Mesenchymal stem cell (in vitro differentiated cells and primary cell): ENCODE data around the gene CARD16.
A peak's percentile ranks its signal among the peaks of the same experiment; 100 is the strongest.

Experiments used
- DNase-seq: peaks from one replicate; pipeline ENCODE4 v3.0.0-alpha.2; 2013
- H2AFZ ChIP-seq: one replicate; pipeline ENCODE4 v1.6.1; 2013; ENCODE audit warnings: low read depth, mild to moderate bottlenecking, control low read depth, inconsistent platforms, low read length, moderate library complexity
- H2AK5ac ChIP-seq: 2 replicates; pipeline ENCODE4 v1.6.1; 2013; ENCODE audit warnings: low read length, moderate library complexity, mild to moderate bottlenecking, inconsistent platforms; ENCODE audit not compliant: severe bottlenecking
- H2BK120ac ChIP-seq: one replicate; pipeline ENCODE4 v1.6.1; 2013; ENCODE audit warnings: low read depth, mild to moderate bottlenecking, inconsistent platforms, low read length, moderate library complexity
- H2BK12ac ChIP-seq, 2 experiments: one replicate each; pipeline ENCODE4 v1.6.1; 2013; ENCODE audit warnings: inconsistent platforms in 2 of 2, low read length in 2 of 2, mild to moderate bottlenecking in 2 of 2, moderate library complexity in 2 of 2, control low read depth in 1 of 2
- H2BK15ac ChIP-seq: one replicate; pipeline ENCODE4 v1.6.1; 2013; ENCODE audit warnings: mild to moderate bottlenecking, low read depth, inconsistent platforms; ENCODE audit not compliant: poor library complexity, severe bottlenecking
- H2BK5ac ChIP-seq: 2 replicates; pipeline ENCODE4 v1.6.1; 2013; ENCODE audit warnings: low read depth, mild to moderate bottlenecking, low read length, control low read depth, inconsistent platforms; ENCODE audit not compliant: poor library complexity, severe bottlenecking
- H3K14ac ChIP-seq, 2 experiments: one replicate each; pipeline ENCODE4 v1.6.1; 2013; ENCODE audit warnings: inconsistent platforms in 2 of 2, low read length in 2 of 2, control low read depth in 1 of 2, mild to moderate bottlenecking in 1 of 2, moderate library complexity in 1 of 2
- H3K18ac ChIP-seq, 2 experiments: one replicate each; pipeline ENCODE4 v1.6.1; 2013; ENCODE audit warnings: inconsistent platforms in 2 of 2, low read length in 2 of 2, control low read depth in 1 of 2, low read depth in 1 of 2, mild to moderate bottlenecking in 1 of 2
- H3K23ac ChIP-seq, 2 experiments: one replicate each; pipeline ENCODE4 v1.6.1; 2013; ENCODE audit warnings: inconsistent platforms in 2 of 2, low read length in 2 of 2, mild to moderate bottlenecking in 2 of 2, moderate library complexity in 2 of 2, control low read depth in 1 of 2
- H3K27ac ChIP-seq: 2 replicates; pipeline ENCODE4 v1.5.1; 2013; ENCODE audit warnings: mild to moderate bottlenecking, moderate library complexity, low read length, control low read depth, inconsistent platforms; ENCODE audit not compliant: poor library complexity, severe bottlenecking
- H3K27me3 ChIP-seq, 2 experiments: 2 replicates each; pipeline versions ENCODE4 v1.6.1 to v1.7.0; 2013; ENCODE audit warnings: low read length in 2 of 2, mild to moderate bottlenecking in 2 of 2, moderate library complexity in 2 of 2, control low read depth in 1 of 2, inconsistent platforms in 1 of 2; ENCODE audit not compliant: control insufficient read depth in 1 of 2, insufficient read depth in 1 of 2
- H3K36me3 ChIP-seq, 2 experiments: 2 replicates each; pipeline versions ENCODE4 v1.6.1 to v1.7.0; 2013; ENCODE audit warnings: low read length in 2 of 2, control low read depth in 1 of 2, inconsistent platforms in 1 of 2, low read depth in 1 of 2, mild to moderate bottlenecking in 1 of 2; ENCODE audit not compliant: insufficient read depth in 2 of 2, control insufficient read depth in 1 of 2
- H3K4ac ChIP-seq, 2 experiments: one replicate each; pipeline ENCODE4 v1.6.1; 2013; ENCODE audit warnings: inconsistent platforms in 2 of 2, low read length in 2 of 2, mild to moderate bottlenecking in 2 of 2, moderate library complexity in 2 of 2, control low read depth in 1 of 2, low read depth in 1 of 2
- H3K4me1 ChIP-seq: 2 replicates; pipeline ENCODE4 v1.6.1; 2013; ENCODE audit warnings: low read depth, low read length, control low read depth; ENCODE audit not compliant: control insufficient read depth, insufficient read depth
- H3K4me2 ChIP-seq: 2 replicates; pipeline ENCODE4 v1.6.1; 2013; ENCODE audit warnings: low read length, mild to moderate bottlenecking, inconsistent platforms; ENCODE audit not compliant: poor library complexity, severe bottlenecking
- H3K4me3 ChIP-seq, 2 experiments: 2 replicates each; pipeline versions ENCODE4 v1.5.1 to v1.7.0; 2013; ENCODE audit warnings: low read length in 2 of 2, mild to moderate bottlenecking in 2 of 2, control low read depth in 1 of 2, low read depth in 1 of 2; ENCODE audit not compliant: insufficient read depth in 1 of 2
- H3K79me1 ChIP-seq: replicated peaks from 2 replicates; pipeline ENCODE4 v1.6.1; 2013; ENCODE audit warnings: mild to moderate bottlenecking, control low read depth, low read length, inconsistent platforms; ENCODE audit not compliant: poor library complexity, severe bottlenecking
- H3K9ac ChIP-seq: 2 replicates; pipeline ENCODE4 v1.7.0; 2013; ENCODE audit warnings: mild to moderate bottlenecking, low read length, moderate library complexity
- H3K9me3 ChIP-seq: 2 replicates; pipeline ENCODE4 v1.7.0; 2013; ENCODE audit warnings: mild to moderate bottlenecking, low read length; ENCODE audit not compliant: control insufficient read depth
- H4K8ac ChIP-seq: one replicate; pipeline ENCODE4 v1.6.1; 2013; ENCODE audit warnings: inconsistent platforms, mild to moderate bottlenecking, low read length, moderate library complexity
- H4K91ac ChIP-seq: one replicate; pipeline ENCODE4 v1.6.1; 2013; ENCODE audit warnings: mild to moderate bottlenecking, low read length, inconsistent platforms
- WGBS: methylation state at CpG from one replicate; pipeline ENCODE4 v1.1.7; 2013; ENCODE audit warnings: mixed read lengths; 5-methylcytosine and 5-hydroxymethylcytosine counted together

The CARD16 gene

GRCh38 chr11:105032495-105032894 is 12.6 kb downstream of the CARD16 start:
- no peak overlapping the region for H3K18ac ChIP-seq
- no peak overlapping the region for H2AK5ac ChIP-seq
- H3K23ac ChIP-seq: no peak overlapping the region
- H3K9me3 ChIP-seq: no peaks in the 10 kb centered on the region
- 96% methylated on average over 2 of the region's 2 CpGs for WGBS
- no peak overlapping the region for H2BK12ac ChIP-seq
- H3K4ac ChIP-seq: no peak overlapping the region
- no peak overlapping the region for H3K4me2 ChIP-seq
- H3K27me3 ChIP-seq: no peaks in the 10 kb centered on the region
- no peak overlapping the region for H3K14ac ChIP-seq
- DNase-seq: no peak
- H4K8ac ChIP-seq: no peak overlapping the region
- no peak overlapping the region for H2BK120ac ChIP-seq
- H3K4me1 ChIP-seq: no peaks in the 10 kb centered on the region
- no peak overlapping the region for H2AFZ ChIP-seq
- no peaks in the 10 kb centered on the region for H3K79me1 ChIP-seq
- no peak overlapping the region for H2BK5ac ChIP-seq
- no peak overlapping the region for H4K91ac ChIP-seq
- no peak overlapping the region for H3K27ac ChIP-seq
- H3K4me3 ChIP-seq: no peak overlapping the region
- H2BK15ac ChIP-seq: no peak overlapping the region
- no peak overlapping the region for H3K9ac ChIP-seq
- H3K36me3 ChIP-seq: peaks cover 0 to 18% of the 10 kb centered on the region in 2 experiments

- H3K4me3 ChIP-seq: no peak overlapping the region
- no peaks in the 10 kb centered on the region for H3K79me1 ChIP-seq
- H2AFZ ChIP-seq: no peak overlapping the region
- H3K9me3 ChIP-seq: no peaks in the 10 kb centered on the region
- H3K4me2 ChIP-seq: no peak overlapping the region
- H2BK12ac ChIP-seq: no peak overlapping the region
- no peaks in the 10 kb centered on the region for H3K27me3 ChIP-seq
- H4K91ac ChIP-seq: no peak overlapping the region
- H3K9ac ChIP-seq: no peak overlapping the region
- H3K14ac ChIP-seq: no peak overlapping the region
- H3K36me3 ChIP-seq: peaks cover 0 to 18% of the 10 kb centered on the region in 2 experiments
- no peak overlapping the region for H3K18ac ChIP-seq
- H3K27ac ChIP-seq: no peak overlapping the region
- 98% methylated on average over 3 of the region's 3 CpGs for WGBS
- DNase-seq: no peak
- no peak overlapping the region for H2AK5ac ChIP-seq
- no peak overlapping the region for H3K23ac ChIP-seq
- H3K4ac ChIP-seq: no peak overlapping the region
- H2BK120ac ChIP-seq: no peak overlapping the region
- H2BK15ac ChIP-seq: no peak overlapping the region
- no peak overlapping the region for H4K8ac ChIP-seq
- no peaks in the 10 kb centered on the region for H3K4me1 ChIP-seq
- H2BK5ac ChIP-seq: no peak overlapping the region
These were observed 17.5 kb downstream of the CARD16 start for GRCh38 chr11:105027678-105028077.

- 29% methylated on average over 1 of the region's 1 CpG for WGBS
- no peaks in the 10 kb centered on the region for H3K27me3 ChIP-seq
- H2BK12ac ChIP-seq: no peak overlapping the region
- H3K23ac ChIP-seq: no peak overlapping the region
- no peak overlapping the region for H2AK5ac ChIP-seq
- H3K27ac ChIP-seq: no peak overlapping the region
- H4K8ac ChIP-seq: no peak overlapping the region
- H2BK5ac ChIP-seq: no peak overlapping the region
- no peak overlapping the region for H3K4ac ChIP-seq
- no peak overlapping the region for H2BK120ac ChIP-seq
- peaks cover 0 to 9% of the 10 kb centered on the region in 2 experiments for H3K36me3 ChIP-seq
- no peak overlapping the region for H3K9ac ChIP-seq
- no peak for DNase-seq
- no peak overlapping the region for H2BK15ac ChIP-seq
- no peak overlapping the region for H3K4me2 ChIP-seq
- no peaks in the 10 kb centered on the region for H3K4me1 ChIP-seq
- H3K14ac ChIP-seq: no peak overlapping the region
- no peaks in the 10 kb centered on the region for H3K9me3 ChIP-seq
- H2AFZ ChIP-seq: no peak overlapping the region
- H4K91ac ChIP-seq: no peak overlapping the region
- H3K79me1 ChIP-seq: no peaks in the 10 kb centered on the region
- H3K4me3 ChIP-seq: no peak overlapping the region
- no peak overlapping the region for H3K18ac ChIP-seq
These were observed 20.7 kb downstream of the CARD16 start for GRCh38 chr11:105024394-105024793.

GRCh38 chr11:105023003-105023402 is 22.1 kb downstream of the CARD16 start, which contains the start of gene CASP5:
Gene CASP5, minus strand, starts transcription at chr11:105023168. Its CDS starts 32 bp downstream, at chr11:105023136.
- no peaks in the 10 kb centered on the region for H3K4me1 ChIP-seq
- no peak within 1 kb of the TSS for H2BK120ac ChIP-seq
- no peak within 1 kb of the TSS for H2BK12ac ChIP-seq
- no peak within 1 kb of the TSS for H3K4ac ChIP-seq
- H3K27ac ChIP-seq: no peak within 1 kb of the TSS
- no peak within 1 kb of the TSS for H4K8ac ChIP-seq
- H3K9me3 ChIP-seq: no peaks in the 10 kb centered on the region
- H3K18ac ChIP-seq: peak within 1 kb of the TSS in 1 of 2 experiments; percentile 16
- no peaks in the 10 kb centered on the region for H3K27me3 ChIP-seq
- DNase-seq: peak; percentile 49
- no peak within 1 kb of the TSS for H3K4me3 ChIP-seq
- H2AK5ac ChIP-seq: no peak within 1 kb of the TSS
- H3K9ac ChIP-seq: no peak within 1 kb of the TSS
- H3K23ac ChIP-seq: no peak within 1 kb of the TSS
- no peak within 1 kb of the TSS for H2BK5ac ChIP-seq
- no peaks in the 10 kb centered on the region for H3K79me1 ChIP-seq
- no peak within 1 kb of the TSS for H2AFZ ChIP-seq
- no peak within 1 kb of the TSS for H4K91ac ChIP-seq
- no peaks in the 10 kb centered on the region for H3K36me3 ChIP-seq
- no peak within 1 kb of the TSS for H3K14ac ChIP-seq
- H2BK15ac ChIP-seq: no peak within 1 kb of the TSS
- no peak within 1 kb of the TSS for H3K4me2 ChIP-seq
